KMS-11 (cell line): ENCODE results near the gene TAGLN3.

Source experiments
- H2AFZ ChIP-seq: fragments of 200-600 bp; sonication (generic); 2 replicates; pipeline ENCODE4 v1.6.1; 2016; ENCODE audit warnings: antibody characterized with exemption, mixed run types, low read depth
- H3K27ac ChIP-seq: fragments of 200-600 bp; sonication (generic); 2 replicates; pipeline ENCODE4 v1.6.1; 2016; ENCODE audit warnings: mild to moderate bottlenecking, mixed run types
- H3K27me3 ChIP-seq: fragments of 200-600 bp; sonication (generic); 2 replicates; pipeline ENCODE4 v1.6.1; 2017; ENCODE audit warnings: mild to moderate bottlenecking, low read depth, mixed run types, moderate library complexity; ENCODE audit not compliant: insufficient read depth
- H3K36me3 ChIP-seq: fragments of 200-600 bp; sonication (generic); 2 replicates; pipeline ENCODE4 v1.6.1; 2017; ENCODE audit warnings: mild to moderate bottlenecking, mixed run types; ENCODE audit not compliant: insufficient read depth
- H3K4me1 ChIP-seq: fragments of 200-600 bp; sonication (generic); 2 replicates; pipeline ENCODE4 v1.6.1; 2016; ENCODE audit warnings: mild to moderate bottlenecking, low read depth, mixed run types; ENCODE audit not compliant: poor library complexity, severe bottlenecking
- H3K4me2 ChIP-seq: fragments of 200-600 bp; sonication (generic); 2 replicates; pipeline ENCODE4 v1.7.0; 2016; ENCODE audit warnings: mild to moderate bottlenecking, mixed run types
- H3K4me3 ChIP-seq: fragments of 200-600 bp; sonication (generic); IDR thresholded peaks from 2 replicates; pipeline ENCODE4 v1.6.1; 2017; ENCODE audit warnings: low read depth, low read length, mixed read lengths; ENCODE audit not compliant: insufficient read depth
- H3K79me2 ChIP-seq: fragments of 200-600 bp; sonication (generic); 2 replicates; pipeline ENCODE4 v1.6.1; 2016; ENCODE audit warnings: low read depth, mixed run types; ENCODE audit not compliant: insufficient read depth
- H3K9ac ChIP-seq: fragments of 200-600 bp; sonication (generic); 2 replicates; pipeline ENCODE4 v1.6.1; 2016; ENCODE audit warnings: mild to moderate bottlenecking, mixed run types
- H4K20me1 ChIP-seq: fragments of 200-600 bp; sonication (generic); 2 replicates; pipeline ENCODE4 v1.6.1; 2016; ENCODE audit warnings: mild to moderate bottlenecking, mixed run types; ENCODE audit not compliant: insufficient read depth
- TF ChIP-seq, protein P1 (sequence below): fragments of 200-600 bp; sonication (generic); conservative IDR thresholded peaks from 2 replicates; pipeline ENCODE4 v1.6.1; 2017; ENCODE audit warnings: low read depth, mild to moderate bottlenecking, antibody characterized with exemption, low read length, moderate library complexity, mixed read lengths

TAGLN3 gene

DNA sequence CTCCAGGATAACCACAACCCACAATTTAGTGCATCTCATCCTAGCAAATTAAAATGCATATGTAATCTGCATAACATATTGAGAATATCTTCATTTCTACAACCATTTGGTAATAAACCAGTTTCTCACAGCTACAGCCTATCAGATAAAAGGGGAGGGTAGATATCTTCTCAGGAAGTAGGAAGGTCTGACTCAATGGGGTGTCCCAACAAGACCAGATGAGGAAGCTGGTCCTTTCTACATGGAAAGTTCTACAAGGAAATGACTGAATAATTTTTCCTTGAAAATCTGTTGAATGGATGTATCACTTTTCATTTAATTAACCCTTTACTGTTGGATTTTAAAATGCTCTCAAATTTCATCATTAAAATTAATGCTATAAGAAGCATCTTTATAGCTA lies 18.4 kb downstream of the TAGLN3 start:
- no peak overlapping the region for H3K4me3 ChIP-seq
- no peaks in the 10 kb centered on the region for H3K27me3 ChIP-seq
- no peak overlapping the region for H3K4me2 ChIP-seq
- no peak overlapping the region for H3K27ac ChIP-seq
- H3K4me1 ChIP-seq: no peaks in the 10 kb centered on the region
- no peaks in the 10 kb centered on the region for H4K20me1 ChIP-seq
- TF ChIP-seq, protein P1, sequence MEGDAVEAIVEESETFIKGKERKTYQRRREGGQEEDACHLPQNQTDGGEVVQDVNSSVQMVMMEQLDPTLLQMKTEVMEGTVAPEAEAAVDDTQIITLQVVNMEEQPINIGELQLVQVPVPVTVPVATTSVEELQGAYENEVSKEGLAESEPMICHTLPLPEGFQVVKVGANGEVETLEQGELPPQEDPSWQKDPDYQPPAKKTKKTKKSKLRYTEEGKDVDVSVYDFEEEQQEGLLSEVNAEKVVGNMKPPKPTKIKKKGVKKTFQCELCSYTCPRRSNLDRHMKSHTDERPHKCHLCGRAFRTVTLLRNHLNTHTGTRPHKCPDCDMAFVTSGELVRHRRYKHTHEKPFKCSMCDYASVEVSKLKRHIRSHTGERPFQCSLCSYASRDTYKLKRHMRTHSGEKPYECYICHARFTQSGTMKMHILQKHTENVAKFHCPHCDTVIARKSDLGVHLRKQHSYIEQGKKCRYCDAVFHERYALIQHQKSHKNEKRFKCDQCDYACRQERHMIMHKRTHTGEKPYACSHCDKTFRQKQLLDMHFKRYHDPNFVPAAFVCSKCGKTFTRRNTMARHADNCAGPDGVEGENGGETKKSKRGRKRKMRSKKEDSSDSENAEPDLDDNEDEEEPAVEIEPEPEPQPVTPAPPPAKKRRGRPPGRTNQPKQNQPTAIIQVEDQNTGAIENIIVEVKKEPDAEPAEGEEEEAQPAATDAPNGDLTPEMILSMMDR: no peak
- H3K79me2 ChIP-seq: no peaks in the 10 kb centered on the region
- no peak overlapping the region for H3K9ac ChIP-seq
- no peaks in the 10 kb centered on the region for H3K36me3 ChIP-seq
- no peak overlapping the region for H2AFZ ChIP-seq

DNA sequence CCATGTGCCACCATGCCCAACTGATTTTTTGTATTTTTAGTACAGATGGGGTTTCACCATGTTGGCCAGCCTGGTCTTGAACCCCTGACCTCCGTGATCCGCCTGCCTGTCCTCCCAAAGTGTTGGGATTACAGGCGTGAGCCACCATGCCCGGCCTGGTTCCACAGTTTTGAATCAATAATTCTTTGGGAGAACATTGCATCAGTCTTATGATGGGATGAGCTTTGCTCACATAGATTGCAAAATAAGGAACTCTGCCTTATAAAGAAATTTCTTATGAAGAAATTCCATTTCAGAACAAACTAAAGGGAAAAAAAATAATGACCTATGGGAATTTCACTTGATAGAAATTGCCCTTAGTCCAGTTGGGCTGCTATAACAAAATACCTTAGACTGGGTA lies 20.0 kb downstream of the TAGLN3 start:
- H4K20me1 ChIP-seq: no peaks in the 10 kb centered on the region

DNA sequence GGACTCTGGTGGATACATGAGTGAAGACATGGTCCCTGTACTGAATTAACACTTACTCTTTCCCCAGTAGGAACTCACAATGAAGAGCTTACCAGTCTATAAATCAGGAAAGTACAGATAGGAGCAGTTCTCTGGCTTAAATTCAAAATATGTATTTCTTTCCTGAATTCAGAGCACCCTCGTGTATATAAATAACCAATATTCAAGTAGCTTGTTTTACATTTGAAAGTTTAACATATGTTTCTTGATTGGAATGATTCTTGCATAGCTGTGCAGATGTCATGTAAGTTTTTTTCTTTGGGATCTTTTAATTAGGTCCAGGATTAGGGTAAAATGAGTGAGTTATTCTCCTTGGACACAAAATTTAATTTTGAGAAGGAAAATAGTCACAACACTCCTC lies 21.0 kb downstream of the TAGLN3 start:
- TF ChIP-seq, protein P1: no peak
- Histone ChIP-seq H2AFZ (no peak overlapping the region), H3K4me3 (no peak overlapping the region), H3K27ac (no peak overlapping the region), H3K79me2 (no peaks in the 10 kb centered on the region), H3K9ac (no peak overlapping the region), H3K4me1 (no peaks in the 10 kb centered on the region), H4K20me1 (no peaks in the 10 kb centered on the region), H3K4me2 (no peak overlapping the region), H3K36me3 (no peaks in the 10 kb centered on the region), H3K27me3 (no peaks in the 10 kb centered on the region)

More for the DNA sequence above, 20.0 kb downstream of the TAGLN3 start:
- Histone ChIP-seq H3K4me2 (no peak overlapping the region), H3K4me3 (no peak overlapping the region), H3K9ac (no peak overlapping the region), H3K4me1 (no peaks in the 10 kb centered on the region), H3K27ac (no peak overlapping the region), H3K36me3 (no peaks in the 10 kb centered on the region), H2AFZ (no peak overlapping the region), H3K27me3 (no peaks in the 10 kb centered on the region), H3K79me2 (no peaks in the 10 kb centered on the region)
- TF ChIP-seq, protein P1: no peak

DNA sequence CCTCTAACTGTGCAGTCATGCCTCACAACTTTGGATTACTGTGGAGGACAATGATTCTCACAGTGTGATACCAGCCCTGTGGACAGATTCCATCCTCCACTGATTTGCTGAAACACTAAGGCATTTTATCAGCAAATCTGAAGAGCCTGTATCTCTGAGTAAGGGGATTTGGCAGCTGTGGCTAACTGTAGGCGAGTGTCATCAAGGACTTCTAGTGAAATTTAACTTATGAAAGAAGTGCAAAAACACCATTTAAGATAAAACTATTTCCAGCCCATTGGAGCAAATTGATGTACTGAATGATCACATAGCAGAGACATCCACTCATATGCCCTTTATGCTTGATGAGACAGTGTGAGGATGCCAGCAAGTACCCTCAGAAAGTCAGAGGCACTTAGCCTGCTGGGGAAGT lies 22.0 kb downstream of the TAGLN3 start:
- TF ChIP-seq, protein P1: no peak
- Histone ChIP-seq H3K27ac (no peak overlapping the region), H3K36me3 (no peaks in the 10 kb centered on the region), H3K4me1 (no peaks in the 10 kb centered on the region), H3K4me2 (no peak overlapping the region), H3K27me3 (no peaks in the 10 kb centered on the region), H4K20me1 (no peaks in the 10 kb centered on the region), H3K9ac (no peak overlapping the region), H3K4me3 (no peak overlapping the region), H2AFZ (no peak overlapping the region), H3K79me2 (no peaks in the 10 kb centered on the region)
